ENCODE measurements around the gene ECHDC1.

DNA sequence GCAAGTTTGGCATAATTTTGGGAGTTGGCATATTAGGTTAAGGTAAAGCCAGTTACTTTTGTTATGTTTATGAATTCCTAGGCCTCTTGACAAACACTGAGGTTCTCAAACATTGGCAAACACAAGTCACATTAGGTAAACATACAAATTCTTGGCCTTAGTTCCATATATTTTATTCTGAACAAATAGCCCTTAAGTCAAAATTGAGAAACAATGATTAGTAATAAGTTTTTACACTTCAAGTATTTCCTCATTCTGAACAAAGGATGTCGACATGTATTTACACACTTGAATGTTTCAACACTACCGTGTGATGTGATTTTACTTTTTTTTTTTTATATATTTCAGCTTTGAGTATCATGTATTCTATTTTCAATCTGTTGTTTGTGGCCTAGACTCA is 3.8 kb upstream of the ECHDC1 start:
- TF ChIP-seq, protein P1, sequence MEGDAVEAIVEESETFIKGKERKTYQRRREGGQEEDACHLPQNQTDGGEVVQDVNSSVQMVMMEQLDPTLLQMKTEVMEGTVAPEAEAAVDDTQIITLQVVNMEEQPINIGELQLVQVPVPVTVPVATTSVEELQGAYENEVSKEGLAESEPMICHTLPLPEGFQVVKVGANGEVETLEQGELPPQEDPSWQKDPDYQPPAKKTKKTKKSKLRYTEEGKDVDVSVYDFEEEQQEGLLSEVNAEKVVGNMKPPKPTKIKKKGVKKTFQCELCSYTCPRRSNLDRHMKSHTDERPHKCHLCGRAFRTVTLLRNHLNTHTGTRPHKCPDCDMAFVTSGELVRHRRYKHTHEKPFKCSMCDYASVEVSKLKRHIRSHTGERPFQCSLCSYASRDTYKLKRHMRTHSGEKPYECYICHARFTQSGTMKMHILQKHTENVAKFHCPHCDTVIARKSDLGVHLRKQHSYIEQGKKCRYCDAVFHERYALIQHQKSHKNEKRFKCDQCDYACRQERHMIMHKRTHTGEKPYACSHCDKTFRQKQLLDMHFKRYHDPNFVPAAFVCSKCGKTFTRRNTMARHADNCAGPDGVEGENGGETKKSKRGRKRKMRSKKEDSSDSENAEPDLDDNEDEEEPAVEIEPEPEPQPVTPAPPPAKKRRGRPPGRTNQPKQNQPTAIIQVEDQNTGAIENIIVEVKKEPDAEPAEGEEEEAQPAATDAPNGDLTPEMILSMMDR (IDR thresholded peaks at IDR 0.05; ENCODE audit: low read depth, low read length, missing input control) = no peak
- TF ChIP-seq, protein P2, sequence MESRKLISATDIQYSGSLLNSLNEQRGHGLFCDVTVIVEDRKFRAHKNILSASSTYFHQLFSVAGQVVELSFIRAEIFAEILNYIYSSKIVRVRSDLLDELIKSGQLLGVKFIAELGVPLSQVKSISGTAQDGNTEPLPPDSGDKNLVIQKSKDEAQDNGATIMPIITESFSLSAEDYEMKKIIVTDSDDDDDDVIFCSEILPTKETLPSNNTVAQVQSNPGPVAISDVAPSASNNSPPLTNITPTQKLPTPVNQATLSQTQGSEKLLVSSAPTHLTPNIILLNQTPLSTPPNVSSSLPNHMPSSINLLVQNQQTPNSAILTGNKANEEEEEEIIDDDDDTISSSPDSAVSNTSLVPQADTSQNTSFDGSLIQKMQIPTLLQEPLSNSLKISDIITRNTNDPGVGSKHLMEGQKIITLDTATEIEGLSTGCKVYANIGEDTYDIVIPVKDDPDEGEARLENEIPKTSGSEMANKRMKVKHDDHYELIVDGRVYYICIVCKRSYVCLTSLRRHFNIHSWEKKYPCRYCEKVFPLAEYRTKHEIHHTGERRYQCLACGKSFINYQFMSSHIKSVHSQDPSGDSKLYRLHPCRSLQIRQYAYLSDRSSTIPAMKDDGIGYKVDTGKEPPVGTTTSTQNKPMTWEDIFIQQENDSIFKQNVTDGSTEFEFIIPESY (IDR thresholded peaks at IDR 0.05) = no peak
- no peak for TF ChIP-seq TAF1 (conservative IDR thresholded peaks at IDR 0.05)
